ENCODE measurements around the gene CDKN2B-AS1. TPM values are rescaled to one million over a fixed set of nuclear protein-coding genes. Genes with fewer than 3 reads are reported as not detected.

The CDKN2B-AS1 gene
- total RNA-seq, 1 donor from 2014 or later: not detected

- H3K9ac ChIP-seq: no peak overlapping the region
- no peaks in the 10 kb centered on the region for H3K79me2 ChIP-seq (ENCODE audit: low read depth)
- TF ChIP-seq, protein P1, sequence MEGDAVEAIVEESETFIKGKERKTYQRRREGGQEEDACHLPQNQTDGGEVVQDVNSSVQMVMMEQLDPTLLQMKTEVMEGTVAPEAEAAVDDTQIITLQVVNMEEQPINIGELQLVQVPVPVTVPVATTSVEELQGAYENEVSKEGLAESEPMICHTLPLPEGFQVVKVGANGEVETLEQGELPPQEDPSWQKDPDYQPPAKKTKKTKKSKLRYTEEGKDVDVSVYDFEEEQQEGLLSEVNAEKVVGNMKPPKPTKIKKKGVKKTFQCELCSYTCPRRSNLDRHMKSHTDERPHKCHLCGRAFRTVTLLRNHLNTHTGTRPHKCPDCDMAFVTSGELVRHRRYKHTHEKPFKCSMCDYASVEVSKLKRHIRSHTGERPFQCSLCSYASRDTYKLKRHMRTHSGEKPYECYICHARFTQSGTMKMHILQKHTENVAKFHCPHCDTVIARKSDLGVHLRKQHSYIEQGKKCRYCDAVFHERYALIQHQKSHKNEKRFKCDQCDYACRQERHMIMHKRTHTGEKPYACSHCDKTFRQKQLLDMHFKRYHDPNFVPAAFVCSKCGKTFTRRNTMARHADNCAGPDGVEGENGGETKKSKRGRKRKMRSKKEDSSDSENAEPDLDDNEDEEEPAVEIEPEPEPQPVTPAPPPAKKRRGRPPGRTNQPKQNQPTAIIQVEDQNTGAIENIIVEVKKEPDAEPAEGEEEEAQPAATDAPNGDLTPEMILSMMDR (IDR thresholded peaks at IDR 0.05): no peak
- TF ChIP-seq EZH2phosphoT487 (IDR thresholded peaks at IDR 0.05) (no peak), EZH2 (IDR thresholded peaks at IDR 0.05) (no peak)
- Mint-ChIP-seq H3K4me3 (no peak overlapping the region), H3K9me3 (no peaks in the 10 kb centered on the region), H3K4me1 (peaks cover 17% of the 10 kb centered on the region), H3K27me3 (ENCODE audit: insufficient read depth, low read depth) (peaks cover 3% of the 10 kb centered on the region), H3K27ac (no peak overlapping the region), H3K36me3 (no peaks in the 10 kb centered on the region)
- H3K27ac ChIP-seq: no peak overlapping the region
- no peaks in the 10 kb centered on the region for H3F3A ChIP-seq (ENCODE audit: low read depth)
- no peaks in the 10 kb centered on the region for H4K20me1 ChIP-seq (ENCODE audit: low read depth)
- no peaks in the 10 kb centered on the region for H3K4me1 ChIP-seq
- H2AFZ ChIP-seq (replicated peaks): no peak overlapping the region
- no peak overlapping the region for H3K4me2 ChIP-seq
- H3K27me3 ChIP-seq: no peaks in the 10 kb centered on the region
- H3K36me3 ChIP-seq: no peaks in the 10 kb centered on the region
- no peaks in the 10 kb centered on the region for H3K9me3 ChIP-seq (ENCODE audit: low read depth)
- H3K4me3 ChIP-seq: no peak overlapping the region
- DNase-seq (ENCODE audit: low spot score): no peak
Measured at GRCh38 chr9:22029231-22029630, 34.6 kb downstream of the CDKN2B-AS1 start.

- no peaks in the 10 kb centered on the region for H3K36me3 ChIP-seq
- Mint-ChIP-seq H3K36me3 (no peaks in the 10 kb centered on the region), H3K27me3 (ENCODE audit: insufficient read depth, low read depth) (no peaks in the 10 kb centered on the region), H3K4me1 (peaks cover 17% of the 10 kb centered on the region), H3K27ac (no peak overlapping the region), H3K4me3 (no peak overlapping the region), H3K9me3 (no peaks in the 10 kb centered on the region)
- no peaks in the 10 kb centered on the region for H3K79me2 ChIP-seq (ENCODE audit: low read depth)
- H3K27me3 ChIP-seq: no peaks in the 10 kb centered on the region
- TF ChIP-seq EZH2 (IDR thresholded peaks at IDR 0.05): no peak
- no peak for TF ChIP-seq EZH2phosphoT487 (IDR thresholded peaks at IDR 0.05)
- TF ChIP-seq, protein P1 (IDR thresholded peaks at IDR 0.05): no peak
- no peaks in the 10 kb centered on the region for H3K9me3 ChIP-seq (ENCODE audit: low read depth)
- no peak overlapping the region for H3K4me2 ChIP-seq
- no peak overlapping the region for H3K4me3 ChIP-seq
- H3K4me1 ChIP-seq: no peaks in the 10 kb centered on the region
- no peaks in the 10 kb centered on the region for H3F3A ChIP-seq (ENCODE audit: low read depth)
- no peak overlapping the region for H2AFZ ChIP-seq (replicated peaks)
- no peak overlapping the region for H3K9ac ChIP-seq
- H3K27ac ChIP-seq: no peak overlapping the region
- H4K20me1 ChIP-seq (ENCODE audit: low read depth): no peaks in the 10 kb centered on the region
- no peak for DNase-seq (ENCODE audit: low spot score)
Measured at GRCh38 chr9:22030101-22030598, 35.6 kb downstream of the CDKN2B-AS1 start.

GRCh38 chr9:22031655-22032411 lies 37.2 kb downstream of the CDKN2B-AS1 start:
- H4K20me1 ChIP-seq (ENCODE audit: low read depth): no peaks in the 10 kb centered on the region
- H3K4me3 Mint-ChIP-seq: no peak overlapping the region
- no peaks in the 10 kb centered on the region for H3K36me3 ChIP-seq
- no peaks in the 10 kb centered on the region for H3K4me1 ChIP-seq
- no peak overlapping the region for H3K4me2 ChIP-seq
- H3F3A ChIP-seq (ENCODE audit: low read depth): no peaks in the 10 kb centered on the region
- H3K27me3 Mint-ChIP-seq (ENCODE audit: insufficient read depth, low read depth): no peaks in the 10 kb centered on the region
- H3K27me3 ChIP-seq: no peaks in the 10 kb centered on the region
- H3K79me2 ChIP-seq (ENCODE audit: low read depth): no peaks in the 10 kb centered on the region
- H3K4me1 Mint-ChIP-seq: peaks cover 17% of the 10 kb centered on the region
- no peak overlapping the region for H3K4me3 ChIP-seq
- no peak overlapping the region for H3K27ac Mint-ChIP-seq
- no peak overlapping the region for H3K9ac ChIP-seq
- no peak overlapping the region for H3K27ac ChIP-seq
- no peak overlapping the region for H2AFZ ChIP-seq (replicated peaks)
- H3K9me3 ChIP-seq (ENCODE audit: low read depth): no peaks in the 10 kb centered on the region
- H3K9me3 Mint-ChIP-seq: no peaks in the 10 kb centered on the region
- H3K36me3 Mint-ChIP-seq: no peaks in the 10 kb centered on the region
- DNase-seq (ENCODE audit: low spot score): no peak
- no peak for TF ChIP-seq EZH2 (IDR thresholded peaks at IDR 0.05)
- TF ChIP-seq EZH2phosphoT487 (IDR thresholded peaks at IDR 0.05): no peak
- TF ChIP-seq, protein P1 (IDR thresholded peaks at IDR 0.05): no peak

Data from neural progenitor cell (in vitro differentiated cells).